B cell (primary cell): ENCODE results near the gene LPCAT4. TPM values are rescaled to one million over a fixed set of nuclear protein-coding genes. Genes with fewer than 3 reads are reported as not detected.

ENCODE experiments used
- ATAC-seq: fragments of 200-7000 bp; cut with Tn5 transposase; one replicate; pipeline ENCODE4 v1.10.0; 2021; ENCODE audit warnings: low read depth, mild to moderate bottlenecking, moderate number of reproducible peaks, moderate library complexity
- CTCF ChIA-PET: fragments of 350-600 bp; sonication (Branson Sonifier 250); formaldehyde crosslinking; loops from one replicate; lab custom pipeline; 2021; ENCODE audit warnings: antibody characterized with exemption, inconsistent platforms; lab: Charles Lee
- POLR2A ChIA-PET: fragments of 350-600 bp; sonication (Branson Sonifier 250); formaldehyde crosslinking; loops from one replicate; lab custom pipeline; 2021; ENCODE audit warnings: antibody characterized with exemption; lab: Charles Lee
- DNase-seq: peaks from one replicate; pipeline ENCODE4 v3.0.0; 2013
- H2AFZ ChIP-seq: 2 replicates; pipeline ENCODE4 v1.6.1; 2012; ENCODE audit warnings: mild to moderate bottlenecking, low read depth, low read length; ENCODE audit not compliant: insufficient read depth, poor library complexity, severe bottlenecking
- H3K27ac ChIP-seq, 2 donors: 1 replicate in 1 of 2; 2 replicates in 1 of 2; pipeline ENCODE4 v1.5.1; 2012 to 2013; ENCODE audit warnings: low read length in 2 of 2, mild to moderate bottlenecking in 2 of 2, moderate library complexity in 1 of 2
- H3K27me3 ChIP-seq, 4 experiments: fragments of 200-600 bp in 1 of 4; sonication (generic) in 1 of 4; replicated peaks in 1 of 4; 1 replicate in 2 of 4; 2 replicates in 2 of 4; pipeline versions ENCODE4 v1.6.1 to v1.7.0; 2013 to 2016; ENCODE audit warnings: low read length in 3 of 4, mild to moderate bottlenecking in 2 of 4, mixed read lengths in 1 of 4, moderate library complexity in 1 of 4; ENCODE audit not compliant: insufficient read depth in 4 of 4, control insufficient read depth in 3 of 4; ENCODE audit errors: control extremely low read depth in 1 of 4
- H3K36me3 ChIP-seq, 2 experiments: replicated peaks in 1 of 2; 1 replicate in 1 of 2; 2 replicates in 1 of 2; pipeline versions ENCODE4 v1.6.1 to v1.7.1; 2013; ENCODE audit warnings: low read length in 1 of 2; ENCODE audit not compliant: insufficient read depth in 2 of 2, control insufficient read depth in 1 of 2; ENCODE audit errors: control extremely low read depth in 1 of 2, extremely low read depth in 1 of 2
- H3K4me1 ChIP-seq, 2 donors: fragments of 200-600 bp in 1 of 2; sonication (generic) in 1 of 2; 1 replicate in 1 of 2; 2 replicates in 1 of 2; pipeline versions ENCODE4 v1.5.1 to v1.6.1; 2013 to 2017; ENCODE audit warnings: low read length in 2 of 2; ENCODE audit not compliant: control insufficient read depth in 2 of 2, insufficient read depth in 2 of 2
- H3K4me2 ChIP-seq: replicated peaks from 2 replicates; pipeline ENCODE3; 2012; ENCODE audit warnings: mild to moderate bottlenecking, low read depth, low read length; ENCODE audit not compliant: poor library complexity, severe bottlenecking
- H3K4me3 ChIP-seq, 5 experiments: fragments of 200-600 bp in 1 of 5; sonication (generic) in 1 of 5; 1 replicate in 3 of 5; 2 replicates in 2 of 5; pipeline versions ENCODE4 v1.5.1 to v1.7.0; 2011 to 2016; ENCODE audit warnings: low read length in 4 of 5, mild to moderate bottlenecking in 4 of 5, low read depth in 2 of 5, control low read depth in 1 of 5, moderate library complexity in 1 of 5; ENCODE audit not compliant: insufficient read depth in 1 of 5; ENCODE audit errors: control extremely low read depth in 1 of 5, extremely low read depth in 1 of 5
- H3K79me2 ChIP-seq: fragments of 200-600 bp; sonication (generic); one replicate; pipeline ENCODE4 v1.6.0; 2016; ENCODE audit warnings: low read length; ENCODE audit not compliant: control insufficient read depth, insufficient read depth
- H3K9ac ChIP-seq: fragments of 200-600 bp; sonication (generic); 2 replicates; pipeline ENCODE4 v1.6.1; 2017; ENCODE audit warnings: mild to moderate bottlenecking, low read length, moderate library complexity
- H3K9me3 ChIP-seq, 3 donors: one replicate each; pipeline versions ENCODE4 v1.6.1 to v1.7.1; 2013; ENCODE audit warnings: low read length in 2 of 3; ENCODE audit not compliant: control insufficient read depth in 2 of 3, insufficient read depth in 1 of 3; ENCODE audit errors: control extremely low read depth in 1 of 3
- H4K20me1 ChIP-seq: 2 replicates; pipeline ENCODE4 v1.6.0; 2012; ENCODE audit warnings: mild to moderate bottlenecking, low read length; ENCODE audit not compliant: insufficient read depth, control insufficient read depth, poor library complexity, severe bottlenecking
- H3K27ac Mint-ChIP-seq: one replicate; pipeline ENCODE4 v1.8.0; 2021; ENCODE audit warnings: mixed read lengths
- H3K27me3 Mint-ChIP-seq: one replicate; pipeline ENCODE4 v1.8.0; 2021; ENCODE audit warnings: mixed read lengths
- H3K4me1 Mint-ChIP-seq: one replicate; pipeline ENCODE4 v1.8.0; 2021; ENCODE audit warnings: mixed read lengths
- H3K4me3 Mint-ChIP-seq: one replicate; pipeline ENCODE4 v1.8.0; 2021; ENCODE audit warnings: mixed read lengths
- H3K9me3 Mint-ChIP-seq: one replicate; pipeline ENCODE4 v1.8.0; 2022; ENCODE audit warnings: mixed read lengths; ENCODE audit not compliant: insufficient read depth
- EZH2 ChIP-seq: IDR thresholded peaks from 2 replicates; pipeline ENCODE4 v1.6.1; 2012; ENCODE audit warnings: borderline replicate concordance, low read depth, mild to moderate bottlenecking, moderate library complexity, low read length; ENCODE audit not compliant: insufficient read depth, poor library complexity, severe bottlenecking
- WGBS: methylation state at CpG from one replicate; pipeline ENCODE4 v1.1.5; 2013; ENCODE audit warnings: missing lambda C conversion rate; ENCODE audit not compliant: insufficient coverage; 5-methylcytosine and 5-hydroxymethylcytosine counted together
- intact Hi-C: fragments of 100-400 bp; cut with micrococcal nuclease; formaldehyde crosslinking; loops from one replicate; pipeline ENCODE4 v1.10.0; 2022
- polyA plus RNA-seq: library from polyadenylated mRNA; depleted of rRNA; stranded (reverse); fragments of >200 nt; gene quantifications from 2 replicates; pipeline ENCODE4 v1.2.3, GENCODE V29; 2012
- total RNA-seq, 2 donors: library from RNA; stranded (reverse); fragments of 120-200 nt in 1 of 2; gene quantifications; 1 replicate in 1 of 2; 2 replicates in 1 of 2; pipeline versions ENCODE4 v1.2.3 to v1.2.4, GENCODE V29; 2013 to 2022
- TF ChIP-seq, protein P1 (sequence below): fragments of 200-600 bp; IDR thresholded peaks from one replicate; pipeline ENCODE4 v1.8.0; 2022; ENCODE audit warnings: antibody characterized with exemption, mild to moderate bottlenecking

LPCAT4 gene
- total and polyA plus RNA-seq, 2 donors (not counting 1 experiment from before 2014, with no cell fraction given), result 64.2 to 76.3 TPM

DNA sequence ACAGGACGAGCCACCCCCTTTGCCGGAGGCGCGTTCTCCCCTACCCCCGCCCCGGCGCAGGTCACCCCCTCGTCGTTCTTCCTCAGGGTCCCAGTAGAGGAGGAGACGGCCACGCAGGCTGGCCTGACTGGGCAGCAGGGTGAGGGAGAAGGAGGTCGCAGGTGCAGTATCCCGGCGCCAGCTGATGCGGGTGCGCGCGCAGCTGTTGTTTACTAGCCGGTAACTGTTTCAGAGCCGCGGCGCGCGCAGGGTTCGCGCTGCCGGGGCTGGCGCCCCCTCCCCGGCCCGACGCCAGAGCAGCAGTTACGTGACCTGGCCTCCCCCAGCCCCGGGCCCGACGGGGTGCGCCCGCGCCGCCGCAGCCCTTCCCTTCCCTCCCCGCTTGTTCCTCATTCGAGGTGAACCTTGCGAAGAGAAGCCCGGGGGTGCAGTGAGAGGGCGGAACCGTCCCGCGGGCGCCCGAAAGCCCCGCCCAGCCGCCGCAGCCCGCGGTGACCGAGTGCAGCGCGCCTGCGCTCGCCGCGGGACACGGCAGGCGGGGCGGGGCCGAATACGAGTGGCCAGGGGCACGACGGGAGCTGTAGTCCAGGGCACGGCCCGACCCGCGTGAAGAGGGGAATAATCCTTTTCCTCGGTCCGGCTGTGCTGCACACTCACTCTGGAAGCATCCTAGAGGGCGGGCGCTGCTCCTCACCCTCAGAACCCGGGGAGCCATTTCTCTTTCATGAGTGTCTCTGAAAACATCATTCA, 29.3 kb downstream of the LPCAT4 start, which contains the start of gene SLC12A6:
Gene SLC12A6 (minus strand): TSS at position 225 of the 750 bp plus-strand sequence. CDS start 1,101 bp downstream, outside the sequence.
- H3K4me3 ChIP-seq, result peak within 1 kb of the TSS; percentile 96 to 98 (median 97)
- TF ChIP-seq, protein P1, sequence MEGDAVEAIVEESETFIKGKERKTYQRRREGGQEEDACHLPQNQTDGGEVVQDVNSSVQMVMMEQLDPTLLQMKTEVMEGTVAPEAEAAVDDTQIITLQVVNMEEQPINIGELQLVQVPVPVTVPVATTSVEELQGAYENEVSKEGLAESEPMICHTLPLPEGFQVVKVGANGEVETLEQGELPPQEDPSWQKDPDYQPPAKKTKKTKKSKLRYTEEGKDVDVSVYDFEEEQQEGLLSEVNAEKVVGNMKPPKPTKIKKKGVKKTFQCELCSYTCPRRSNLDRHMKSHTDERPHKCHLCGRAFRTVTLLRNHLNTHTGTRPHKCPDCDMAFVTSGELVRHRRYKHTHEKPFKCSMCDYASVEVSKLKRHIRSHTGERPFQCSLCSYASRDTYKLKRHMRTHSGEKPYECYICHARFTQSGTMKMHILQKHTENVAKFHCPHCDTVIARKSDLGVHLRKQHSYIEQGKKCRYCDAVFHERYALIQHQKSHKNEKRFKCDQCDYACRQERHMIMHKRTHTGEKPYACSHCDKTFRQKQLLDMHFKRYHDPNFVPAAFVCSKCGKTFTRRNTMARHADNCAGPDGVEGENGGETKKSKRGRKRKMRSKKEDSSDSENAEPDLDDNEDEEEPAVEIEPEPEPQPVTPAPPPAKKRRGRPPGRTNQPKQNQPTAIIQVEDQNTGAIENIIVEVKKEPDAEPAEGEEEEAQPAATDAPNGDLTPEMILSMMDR, result no peak
- TF ChIP-seq EZH2, result no peak
- intact Hi-C loops, result loop anchor here (1.0 to 10.0 kb wide), 6 partner anchors 30 to 647 kb away; partner anchors contain the start of genes AVEN, EMC4, KATNBL1 and LPCAT4
- H3K79me2 ChIP-seq, result peaks cover 98% of the 10 kb centered on the region
- peaks cover 34 to 37% of the 10 kb centered on the region in 2 donors for H3K4me1 ChIP-seq
- Mint-ChIP-seq H3K4me1 (peaks cover 48% of the 10 kb centered on the region), H3K4me3 (peak within 1 kb of the TSS; percentile 100), H3K27me3 (no peaks in the 10 kb centered on the region), H3K27ac (peak within 1 kb of the TSS; percentile 99), H3K9me3 (no peaks in the 10 kb centered on the region)
- no peaks in the 10 kb centered on the region for H3K9me3 ChIP-seq
- H3K36me3 ChIP-seq, result peaks cover 0 to 26% of the 10 kb centered on the region in 2 experiments
- WGBS, result under 1% methylated on average over 76 of the region's 78 CpGs
- H3K27ac ChIP-seq, result peak within 1 kb of the TSS; percentile 87 to 93
- no peaks in the 10 kb centered on the region for H4K20me1 ChIP-seq
- peak; percentile 97 for DNase-seq
- peak; percentile 84 for ATAC-seq
- H3K27me3 ChIP-seq, result no peaks in the 10 kb centered on the region
- H2AFZ ChIP-seq, result peak within 1 kb of the TSS; percentile 80
- peak within 1 kb of the TSS; percentile 85 for H3K4me2 ChIP-seq
- ChIA-PET CTCF (interaction anchor here (0.6 to 5.3 kb wide), 9 partner anchors 8 to 250 kb away, joined by 3 to 37 read pairs (median 3); partner anchors contain the start of gene LPCAT4), POLR2A (interaction anchor here (0.5 to 2.2 kb wide), 4 partner anchors 9 to 285 kb away, joined by 3 to 21 read pairs (median 8); partner anchors contain the start of gene LPCAT4)
- peak within 1 kb of the TSS; percentile 98 for H3K9ac ChIP-seq
